ENCODE results near the gene LRRC27.

DNA sequence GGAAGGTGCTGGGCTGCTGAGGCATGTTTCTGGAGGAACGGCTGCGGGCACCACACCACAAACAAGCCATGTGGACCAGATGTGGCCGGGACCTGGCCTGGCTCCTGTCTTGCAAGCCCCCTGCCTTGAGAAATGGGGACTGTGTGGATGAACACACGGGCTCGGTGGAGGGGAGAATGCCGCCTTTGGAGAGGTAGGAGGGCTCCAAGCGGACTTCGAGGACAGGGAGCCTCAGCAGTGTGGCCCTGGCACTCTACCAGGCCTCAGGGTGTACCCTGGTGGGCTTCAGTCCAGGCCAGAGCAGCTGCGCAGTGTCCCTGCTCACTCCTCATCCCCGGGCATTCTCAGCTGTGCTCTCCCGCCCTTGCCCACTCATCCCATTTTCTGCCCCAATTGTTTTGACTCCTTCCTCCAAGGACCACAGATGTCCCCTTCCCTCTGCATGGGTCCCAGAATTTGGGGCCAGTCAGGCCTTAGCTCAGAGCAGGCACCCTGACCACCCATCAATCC lies 96.5 kb downstream of the LRRC27 start:
- TF ChIP-seq EP300 (IDR thresholded peaks at IDR 0.05; ENCODE audit: borderline replicate concordance): no peak
- no peak for TF ChIP-seq CEBPB (IDR thresholded peaks at IDR 0.05)
- TF ChIP-seq CREB1 (IDR thresholded peaks at IDR 0.05; ENCODE audit: low read depth): no peak
- no peak for TF ChIP-seq TCF12 (IDR thresholded peaks at IDR 0.05; ENCODE audit: low read depth)
- no peak for TF ChIP-seq RAD21 (IDR thresholded peaks at IDR 0.05; ENCODE audit: low read depth)
- TF ChIP-seq, protein P1, sequence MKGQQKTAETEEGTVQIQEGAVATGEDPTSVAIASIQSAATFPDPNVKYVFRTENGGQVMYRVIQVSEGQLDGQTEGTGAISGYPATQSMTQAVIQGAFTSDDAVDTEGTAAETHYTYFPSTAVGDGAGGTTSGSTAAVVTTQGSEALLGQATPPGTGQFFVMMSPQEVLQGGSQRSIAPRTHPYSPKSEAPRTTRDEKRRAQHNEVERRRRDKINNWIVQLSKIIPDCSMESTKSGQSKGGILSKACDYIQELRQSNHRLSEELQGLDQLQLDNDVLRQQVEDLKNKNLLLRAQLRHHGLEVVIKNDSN (IDR thresholded peaks at IDR 0.05): no peak
- no peak for TF ChIP-seq TEAD4 (IDR thresholded peaks at IDR 0.05)
